H9 (cell line): ENCODE measurements around the gene ENTPD6. TPM values are rescaled to one million over a fixed set of nuclear protein-coding genes. Genes with fewer than 3 reads are reported as not detected.

Experiments
- DNase-seq: peaks from one replicate; pipeline ENCODE4 v3.0.0-alpha.2; 2017
- H2AFZ ChIP-seq: one replicate; pipeline ENCODE4 v1.6.1; 2013; ENCODE audit warnings: mild to moderate bottlenecking, low read length, control low read depth, moderate library complexity
- H2AK5ac ChIP-seq: 2 replicates; pipeline ENCODE4 v1.6.1; 2013; ENCODE audit warnings: low read length, control low read depth, mixed read lengths; ENCODE audit not compliant: insufficient read length
- H2BK120ac ChIP-seq: one replicate; pipeline ENCODE4 v1.6.1; 2013; ENCODE audit warnings: low read depth, mild to moderate bottlenecking, low read length, control low read depth, inconsistent platforms; ENCODE audit not compliant: poor library complexity, severe bottlenecking
- H2BK12ac ChIP-seq: 2 replicates; pipeline ENCODE4 v1.6.1; 2013; ENCODE audit warnings: low read length, control low read depth, mixed read lengths, low read depth; ENCODE audit not compliant: insufficient read length
- H2BK15ac ChIP-seq: 2 replicates; pipeline ENCODE4 v1.6.1; 2013; ENCODE audit warnings: low read depth, low read length, control low read depth
- H2BK20ac ChIP-seq: one replicate; pipeline ENCODE4 v1.6.1; 2013; ENCODE audit warnings: low read depth, mild to moderate bottlenecking, low read length, control low read depth, inconsistent platforms; ENCODE audit not compliant: poor library complexity, severe bottlenecking
- H2BK5ac ChIP-seq: 2 replicates; pipeline ENCODE4 v1.6.1; 2013; ENCODE audit warnings: low read length, control low read depth, mixed read lengths; ENCODE audit not compliant: insufficient read length
- H3K14ac ChIP-seq: 2 replicates; pipeline ENCODE4 v1.6.1; 2013; ENCODE audit warnings: low read length, control low read depth; ENCODE audit not compliant: insufficient read depth
- H3K18ac ChIP-seq: 2 replicates; pipeline ENCODE4 v1.6.1; 2013; ENCODE audit warnings: low read depth, mild to moderate bottlenecking, mixed read lengths, low read length, control low read depth; ENCODE audit not compliant: insufficient read length
- H3K23ac ChIP-seq: 2 replicates; pipeline ENCODE4 v1.6.1; 2013; ENCODE audit warnings: low read length, control low read depth, mixed read lengths, low read depth; ENCODE audit not compliant: insufficient read length
- H3K23me2 ChIP-seq: 2 replicates; pipeline ENCODE4 v1.6.1; 2013; ENCODE audit warnings: low read depth, mild to moderate bottlenecking, mixed read lengths, low read length, control low read depth; ENCODE audit not compliant: insufficient read length, poor library complexity, severe bottlenecking
- H3K27ac ChIP-seq: 2 replicates; pipeline ENCODE4 v1.5.1; 2013; ENCODE audit warnings: low read length, control low read depth, mixed read lengths, low read depth; ENCODE audit not compliant: insufficient read length
- H3K27me3 ChIP-seq: 2 replicates; pipeline ENCODE4 v1.6.1; 2013; ENCODE audit warnings: low read length, control low read depth, inconsistent platforms; ENCODE audit not compliant: insufficient read depth
- H3K4ac ChIP-seq: 2 replicates; pipeline ENCODE4 v1.6.1; 2013; ENCODE audit warnings: low read depth, mild to moderate bottlenecking, control low read depth, inconsistent platforms, low read length, moderate library complexity
- H3K4me1 ChIP-seq: 2 replicates; pipeline ENCODE4 v1.6.1; 2013; ENCODE audit warnings: low read length, control low read depth, inconsistent platforms; ENCODE audit not compliant: insufficient read depth
- H3K4me2 ChIP-seq: 2 replicates; pipeline ENCODE4 v1.6.1; 2013; ENCODE audit warnings: low read length, control low read depth, mixed read lengths; ENCODE audit not compliant: insufficient read length, insufficient read depth
- H3K56ac ChIP-seq: 2 replicates; pipeline ENCODE4 v1.6.1; 2013; ENCODE audit warnings: low read depth, mild to moderate bottlenecking, mixed read lengths, low read length, control low read depth; ENCODE audit not compliant: insufficient read length
- H3K79me1 ChIP-seq: 2 replicates; pipeline ENCODE4 v1.6.1; 2013; ENCODE audit warnings: low read depth, mild to moderate bottlenecking, moderate library complexity, low read length, control low read depth, inconsistent platforms; ENCODE audit not compliant: insufficient read depth, poor library complexity, severe bottlenecking
- H3K79me2 ChIP-seq: 2 replicates; pipeline ENCODE4 v1.6.1; 2013; ENCODE audit warnings: low read length, control low read depth, inconsistent platforms; ENCODE audit not compliant: insufficient read depth
- H3K9ac ChIP-seq: 2 replicates; pipeline ENCODE4 v1.6.1; 2013; ENCODE audit warnings: low read length, control low read depth, mixed read lengths; ENCODE audit not compliant: insufficient read length; ENCODE audit errors: extremely low read depth
- H3K9me3 ChIP-seq: one replicate; pipeline ENCODE4 v1.6.1; 2013; ENCODE audit warnings: low read depth, low read length, inconsistent platforms; ENCODE audit not compliant: control insufficient read depth
- H3T11ph ChIP-seq: one replicate; pipeline ENCODE4 v1.6.1; 2013; ENCODE audit warnings: mild to moderate bottlenecking, low read length, control low read depth, inconsistent platforms
- H4K20me1 ChIP-seq: one replicate; pipeline ENCODE4 v1.6.1; 2013; ENCODE audit not compliant: control insufficient read depth, insufficient read length, insufficient read depth
- H4K5ac ChIP-seq: 2 replicates; pipeline ENCODE4 v1.6.1; 2013; ENCODE audit warnings: low read depth, mild to moderate bottlenecking, mixed read lengths, low read length, control low read depth; ENCODE audit not compliant: insufficient read length
- H4K8ac ChIP-seq: replicated peaks from 2 replicates; pipeline ENCODE4 v1.6.1; 2013; ENCODE audit warnings: low read length, control low read depth, mixed read lengths, low read depth; ENCODE audit not compliant: insufficient read length
- H4K91ac ChIP-seq: 2 replicates; pipeline ENCODE4 v1.6.1; 2013; ENCODE audit warnings: low read depth, mild to moderate bottlenecking, moderate library complexity, mixed read lengths, low read length, control low read depth; ENCODE audit not compliant: insufficient read length
- H3K27ac Mint-ChIP-seq, 3 experiments: 2 replicates in 2 of 3; 3 replicates in 1 of 3; pipeline ENCODE4 v1.8.0; 2020 to 2021; ENCODE audit warnings: mixed read lengths in 3 of 3, mild to moderate bottlenecking in 1 of 3, moderate library complexity in 1 of 3
- H3K27me3 Mint-ChIP-seq: 2 replicates; pipeline ENCODE4 v1.8.0; 2021; ENCODE audit warnings: low read depth, mild to moderate bottlenecking, moderate library complexity, mixed read lengths
- H3K36me3 Mint-ChIP-seq, 3 experiments: 2 replicates in 2 of 3; 3 replicates in 1 of 3; pipeline ENCODE4 v1.8.0; 2020 to 2021; ENCODE audit warnings: low read depth in 3 of 3, mixed read lengths in 3 of 3; ENCODE audit not compliant: insufficient read depth in 1 of 3
- H3K4me1 Mint-ChIP-seq, 2 experiments: 2 replicates each; pipeline ENCODE4 v1.8.0; 2020; ENCODE audit warnings: mixed read lengths in 2 of 2
- H3K4me3 Mint-ChIP-seq, 2 experiments: 2 replicates in 1 of 2; 3 replicates in 1 of 2; pipeline ENCODE4 v1.8.0; 2020 to 2021; ENCODE audit warnings: mild to moderate bottlenecking in 2 of 2, mixed read lengths in 2 of 2, moderate library complexity in 1 of 2
- H3K9me3 Mint-ChIP-seq, 2 experiments: 2 replicates in 1 of 2; 3 replicates in 1 of 2; pipeline ENCODE4 v1.8.0; 2020; ENCODE audit warnings: mild to moderate bottlenecking in 2 of 2, mixed read lengths in 2 of 2, moderate library complexity in 1 of 2
- WGBS: extraction: QIAGEN DNeasy Blood & Tissue Kit; methylation state at CpG from one replicate; pipeline ENCODE4 v1.1.7; 2013; ENCODE audit warnings: missing lambda C conversion rate, low lambda C conversion rate, mixed read lengths; ENCODE audit not compliant: insufficient read length; ENCODE audit errors: extremely low coverage; 5-methylcytosine and 5-hydroxymethylcytosine counted together
- total RNA-seq: library from RNA; stranded (reverse); gene quantifications from 2 replicates; pipeline ENCODE4 v1.2.1, GENCODE V29; 2021
- TF ChIP-seq, protein P1 (sequence below): fragments of 200-600 bp; sonication (generic); conservative IDR thresholded peaks from 3 replicates; pipeline ENCODE4 v1.8.0; 2021; ENCODE audit warnings: antibody characterized with exemption, mild to moderate bottlenecking

Gene ENTPD6
- total RNA-seq, 1 experiment from 2014 or later, result 57.4 TPM

- H3T11ph ChIP-seq, result no peak overlapping the region
- no peak overlapping the region for H4K91ac ChIP-seq
- H3K18ac ChIP-seq, result no peak overlapping the region
- H3K4me2 ChIP-seq, result no peak overlapping the region
- no peak overlapping the region for H3K4me3 Mint-ChIP-seq
- H3K27ac Mint-ChIP-seq, result peak overlapping the region in 2 of 3 experiments; percentile 85 to 92; a peak in 4 of 7 replicates
- H2BK120ac ChIP-seq, result no peak overlapping the region
- no peaks in the 10 kb centered on the region for H3K27me3 Mint-ChIP-seq
- no peak overlapping the region for H3K9ac ChIP-seq
- no peak overlapping the region for H2BK20ac ChIP-seq
- DNase-seq, result no peak
- H3K79me2 ChIP-seq, result no peaks in the 10 kb centered on the region
- H4K5ac ChIP-seq, result no peak overlapping the region
- H3K9me3 Mint-ChIP-seq, result no peaks in the 10 kb centered on the region
- H3K23me2 ChIP-seq, result no peaks in the 10 kb centered on the region
- H2BK5ac ChIP-seq, result no peak overlapping the region
- H3K27ac ChIP-seq, result no peak overlapping the region
- TF ChIP-seq, protein P1, sequence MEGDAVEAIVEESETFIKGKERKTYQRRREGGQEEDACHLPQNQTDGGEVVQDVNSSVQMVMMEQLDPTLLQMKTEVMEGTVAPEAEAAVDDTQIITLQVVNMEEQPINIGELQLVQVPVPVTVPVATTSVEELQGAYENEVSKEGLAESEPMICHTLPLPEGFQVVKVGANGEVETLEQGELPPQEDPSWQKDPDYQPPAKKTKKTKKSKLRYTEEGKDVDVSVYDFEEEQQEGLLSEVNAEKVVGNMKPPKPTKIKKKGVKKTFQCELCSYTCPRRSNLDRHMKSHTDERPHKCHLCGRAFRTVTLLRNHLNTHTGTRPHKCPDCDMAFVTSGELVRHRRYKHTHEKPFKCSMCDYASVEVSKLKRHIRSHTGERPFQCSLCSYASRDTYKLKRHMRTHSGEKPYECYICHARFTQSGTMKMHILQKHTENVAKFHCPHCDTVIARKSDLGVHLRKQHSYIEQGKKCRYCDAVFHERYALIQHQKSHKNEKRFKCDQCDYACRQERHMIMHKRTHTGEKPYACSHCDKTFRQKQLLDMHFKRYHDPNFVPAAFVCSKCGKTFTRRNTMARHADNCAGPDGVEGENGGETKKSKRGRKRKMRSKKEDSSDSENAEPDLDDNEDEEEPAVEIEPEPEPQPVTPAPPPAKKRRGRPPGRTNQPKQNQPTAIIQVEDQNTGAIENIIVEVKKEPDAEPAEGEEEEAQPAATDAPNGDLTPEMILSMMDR, result no peak
- H3K4me1 ChIP-seq, result no peaks in the 10 kb centered on the region
- no peaks in the 10 kb centered on the region for H3K9me3 ChIP-seq
- H3K14ac ChIP-seq, result peak overlapping the region; percentile 62; the same call in 1 of the 2 replicates
- no peak overlapping the region for H3K4ac ChIP-seq
- H3K79me1 ChIP-seq, result no peaks in the 10 kb centered on the region
- H2AK5ac ChIP-seq, result no peak overlapping the region
- peaks cover 17 to 20% of the 10 kb centered on the region in 2 experiments for H3K4me1 Mint-ChIP-seq
- no peaks in the 10 kb centered on the region for H3K27me3 ChIP-seq
- H2BK12ac ChIP-seq, result no peak overlapping the region
- no peak overlapping the region for H2AFZ ChIP-seq
- no peaks in the 10 kb centered on the region for H4K20me1 ChIP-seq
- H4K8ac ChIP-seq, result no peak overlapping the region
- H3K56ac ChIP-seq, result no peak overlapping the region
- H2BK15ac ChIP-seq, result no peak overlapping the region
- no CpG with 5 or more reads among the region's 21 CpGs for WGBS
- H3K23ac ChIP-seq, result no peak overlapping the region
- peaks cover 0 to 36% (median 0%) of the 10 kb centered on the region in 3 experiments; a peak in 3 of 7 replicates for H3K36me3 Mint-ChIP-seq
Measured at GRCh38 chr20:25222461-25223178, 27.1 kb downstream of the ENTPD6 start.
